Measurements from ENCODE around the gene VPS51.

The VPS51 gene

DNA sequence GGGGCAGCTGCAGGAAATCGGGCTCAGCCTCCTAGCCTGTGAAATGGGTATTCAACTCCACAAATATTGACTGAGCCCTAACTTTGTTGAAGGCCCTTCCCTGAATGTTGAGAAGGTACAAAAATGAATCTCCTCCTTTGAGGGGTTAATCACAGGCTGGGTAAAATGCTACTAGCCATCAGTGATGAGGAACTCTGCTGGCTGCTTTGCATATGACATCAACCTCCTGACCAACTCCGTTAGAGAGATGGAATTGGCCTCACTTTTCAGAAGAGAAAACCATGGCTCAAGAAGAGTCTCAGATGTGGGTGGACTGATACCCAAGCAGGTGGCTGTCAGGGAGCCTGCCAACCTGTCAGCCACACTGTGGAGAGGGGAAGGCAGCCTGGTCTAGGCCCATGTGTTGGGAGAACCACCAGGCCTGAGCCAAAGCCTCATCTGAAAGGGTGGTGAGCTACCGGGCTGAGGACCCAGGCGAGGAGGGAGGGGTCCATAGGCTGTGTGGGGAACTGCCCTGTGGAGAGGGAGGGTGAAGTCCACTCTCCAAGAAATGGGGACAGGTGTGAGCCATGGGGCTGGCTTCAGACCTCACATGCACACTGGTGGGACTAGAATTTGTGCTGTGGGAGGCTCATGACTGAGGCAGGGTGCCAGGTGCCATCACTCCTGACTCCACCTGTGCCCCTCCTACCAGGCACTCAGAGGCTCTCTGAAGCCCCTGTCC lies 23.9 kb upstream of the VPS51 start:
- TF ChIP-seq, protein P1, sequence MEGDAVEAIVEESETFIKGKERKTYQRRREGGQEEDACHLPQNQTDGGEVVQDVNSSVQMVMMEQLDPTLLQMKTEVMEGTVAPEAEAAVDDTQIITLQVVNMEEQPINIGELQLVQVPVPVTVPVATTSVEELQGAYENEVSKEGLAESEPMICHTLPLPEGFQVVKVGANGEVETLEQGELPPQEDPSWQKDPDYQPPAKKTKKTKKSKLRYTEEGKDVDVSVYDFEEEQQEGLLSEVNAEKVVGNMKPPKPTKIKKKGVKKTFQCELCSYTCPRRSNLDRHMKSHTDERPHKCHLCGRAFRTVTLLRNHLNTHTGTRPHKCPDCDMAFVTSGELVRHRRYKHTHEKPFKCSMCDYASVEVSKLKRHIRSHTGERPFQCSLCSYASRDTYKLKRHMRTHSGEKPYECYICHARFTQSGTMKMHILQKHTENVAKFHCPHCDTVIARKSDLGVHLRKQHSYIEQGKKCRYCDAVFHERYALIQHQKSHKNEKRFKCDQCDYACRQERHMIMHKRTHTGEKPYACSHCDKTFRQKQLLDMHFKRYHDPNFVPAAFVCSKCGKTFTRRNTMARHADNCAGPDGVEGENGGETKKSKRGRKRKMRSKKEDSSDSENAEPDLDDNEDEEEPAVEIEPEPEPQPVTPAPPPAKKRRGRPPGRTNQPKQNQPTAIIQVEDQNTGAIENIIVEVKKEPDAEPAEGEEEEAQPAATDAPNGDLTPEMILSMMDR (IDR thresholded peaks at IDR 0.05; ENCODE audit: extremely low read depth, insufficient read depth, missing control alignments): no peak
- in situ Hi-C loops (cut with MboI; ENCODE audit: low pct_unique_long_range_greater_than_20kb, low sequenced_read_pairs, unreplicated experiment): no loop called here
- peak; percentile 63 for DNase-seq (ENCODE audit: low spot score)

DNA sequence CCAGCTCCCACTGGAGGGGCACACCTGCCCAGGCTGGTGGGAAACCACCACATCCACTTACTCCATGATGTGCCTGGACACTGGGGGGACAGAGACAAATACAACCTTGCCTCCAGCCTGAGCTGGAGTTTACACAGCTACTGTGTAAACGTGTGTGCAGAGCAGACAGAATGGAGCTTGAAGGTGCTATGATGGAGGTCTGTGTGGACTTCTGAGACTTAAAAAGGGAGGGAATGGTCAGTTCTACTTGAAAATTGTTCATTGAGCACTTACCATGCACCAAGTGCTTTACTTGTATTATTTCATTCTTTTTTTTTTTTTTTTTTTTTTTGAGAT lies 23.4 kb upstream of the VPS51 start:
- TF ChIP-seq, protein P1 (IDR thresholded peaks at IDR 0.05; ENCODE audit: extremely low read depth, insufficient read depth, missing control alignments): no peak
- DNase-seq (ENCODE audit: low spot score): no peak
- in situ Hi-C loops (cut with MboI; ENCODE audit: low pct_unique_long_range_greater_than_20kb, low sequenced_read_pairs, unreplicated experiment): no loop called here

DNA sequence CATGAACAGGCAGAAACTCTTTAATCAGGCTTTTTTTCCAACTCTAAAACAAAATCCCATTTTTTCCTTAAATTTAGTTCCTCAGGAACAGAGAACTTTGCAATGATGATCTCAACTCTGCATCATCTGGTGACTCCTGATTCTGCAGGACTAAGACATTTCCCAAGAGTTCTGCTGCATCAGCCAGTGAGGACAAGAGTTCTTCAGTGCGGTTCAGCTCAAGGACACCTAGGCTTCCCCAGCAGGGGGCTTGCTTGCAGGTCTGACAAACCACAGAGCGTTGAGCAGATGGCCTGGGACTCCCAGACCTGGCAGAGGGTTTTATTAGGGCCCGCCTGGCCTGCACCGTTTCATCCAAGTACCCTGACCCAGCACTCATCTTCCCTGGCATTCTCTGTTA lies 18.6 kb upstream of the VPS51 start:
- TF ChIP-seq, protein P1 (IDR thresholded peaks at IDR 0.05; ENCODE audit: extremely low read depth, insufficient read depth, missing control alignments): no peak
- DNase-seq (ENCODE audit: low spot score): no peak
- in situ Hi-C loops (cut with MboI; ENCODE audit: low pct_unique_long_range_greater_than_20kb, low sequenced_read_pairs, unreplicated experiment): no loop called here

DNA sequence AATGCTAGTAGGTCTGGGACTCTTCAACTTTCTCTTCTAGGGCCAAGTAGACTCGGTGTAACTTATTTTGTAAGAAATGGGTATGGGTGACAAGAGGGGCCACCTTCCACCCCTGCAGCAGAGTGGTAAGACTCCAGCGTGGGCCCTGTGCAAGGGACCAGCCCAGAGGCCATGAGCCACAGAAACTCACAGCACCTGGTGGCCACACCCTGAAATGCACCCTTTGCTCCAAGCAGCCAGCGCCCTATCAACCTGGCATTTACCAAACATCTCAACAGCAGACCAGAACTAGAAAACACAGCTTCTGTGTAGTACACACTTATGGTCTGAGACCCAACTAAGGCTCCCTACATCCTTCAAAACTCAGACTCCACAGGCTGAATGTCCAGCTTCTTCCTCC lies 17.9 kb upstream of the VPS51 start:
- DNase-seq (ENCODE audit: low spot score): peak; percentile 68
- TF ChIP-seq, protein P1 (IDR thresholded peaks at IDR 0.05; ENCODE audit: extremely low read depth, insufficient read depth, missing control alignments): peak; percentile 84
- in situ Hi-C loops (cut with MboI; ENCODE audit: low pct_unique_long_range_greater_than_20kb, low sequenced_read_pairs, unreplicated experiment): no loop called here

DNA sequence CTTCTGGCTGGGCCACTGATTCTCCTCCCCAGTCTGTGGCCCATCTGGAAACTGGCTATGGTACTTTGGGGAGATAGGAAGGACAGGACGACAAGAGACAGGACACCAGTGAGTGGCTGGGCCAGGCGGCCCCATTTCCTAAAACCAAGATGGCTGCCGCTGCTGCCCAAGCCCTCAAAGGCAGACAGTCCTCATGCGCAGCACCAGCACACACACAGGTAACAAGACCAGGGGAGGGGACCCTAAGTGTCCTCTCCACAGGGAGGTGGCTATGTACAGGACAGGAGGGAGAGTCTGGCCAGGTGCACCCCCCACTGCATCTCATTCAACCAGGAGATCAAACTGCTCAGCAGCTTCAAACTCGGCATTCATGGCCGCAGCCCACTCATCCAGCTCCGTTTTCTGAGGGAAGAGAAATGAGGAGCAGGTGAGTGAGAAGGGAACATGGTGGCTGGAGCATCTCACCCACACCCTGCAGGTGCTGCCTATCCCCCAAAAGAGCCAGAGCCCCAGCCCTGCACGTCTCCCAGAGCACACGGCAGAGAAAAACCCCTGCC lies 17.1 kb upstream of the VPS51 start:
- in situ Hi-C loops (cut with MboI; ENCODE audit: low pct_unique_long_range_greater_than_20kb, low sequenced_read_pairs, unreplicated experiment): no loop called here
- DNase-seq (ENCODE audit: low spot score): no peak
- TF ChIP-seq, protein P1 (IDR thresholded peaks at IDR 0.05; ENCODE audit: extremely low read depth, insufficient read depth, missing control alignments): no peak

DNA sequence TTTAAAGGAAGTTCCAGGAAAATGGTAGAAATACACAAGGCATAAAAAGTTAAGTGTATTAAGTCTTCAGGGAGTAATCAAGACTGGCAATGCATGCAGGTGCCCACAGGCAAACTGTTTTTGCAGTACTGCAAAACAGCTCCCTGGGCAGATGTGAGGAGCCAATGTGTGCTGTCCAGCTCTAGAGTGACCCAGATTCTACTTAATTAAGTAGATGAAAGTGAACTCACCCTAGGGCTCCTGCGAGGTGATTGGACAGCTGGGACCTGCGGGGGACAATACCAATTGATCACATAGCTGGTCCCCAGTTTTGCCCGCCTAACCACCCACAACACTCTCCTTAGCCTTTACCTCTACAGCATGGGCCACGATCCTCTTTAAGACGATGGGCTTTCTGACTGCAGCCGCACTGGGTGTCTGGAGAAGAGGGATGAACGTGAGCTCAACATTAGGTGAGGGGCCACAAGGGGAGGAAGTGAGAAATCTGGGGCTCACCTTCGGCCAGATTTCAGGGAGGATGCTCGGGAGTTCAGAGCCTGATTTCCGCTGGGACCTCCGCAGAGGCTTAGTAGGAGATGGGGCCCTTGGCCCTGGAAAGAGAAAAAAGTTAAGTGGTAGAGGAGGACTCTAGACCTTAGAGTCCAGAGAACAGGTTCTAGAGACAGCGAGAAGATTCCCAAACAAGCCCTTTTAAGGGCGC lies 12.7 kb upstream of the VPS51 start:
- TF ChIP-seq, protein P1 (IDR thresholded peaks at IDR 0.05; ENCODE audit: extremely low read depth, insufficient read depth, missing control alignments): no peak
- in situ Hi-C loops (cut with MboI; ENCODE audit: low pct_unique_long_range_greater_than_20kb, low sequenced_read_pairs, unreplicated experiment): no loop called here
- DNase-seq (ENCODE audit: low spot score): no peak
